H1 (cell line): ENCODE data around the gene WDCP. TPM values are rescaled to one million over a fixed set of nuclear protein-coding genes. Genes with fewer than 3 reads are reported as not detected.

Source experiments
- ATF2 ChIP-seq: IDR thresholded peaks from 2 replicates; pipeline ENCODE4 v1.6.1; 2012; ENCODE audit warnings: low read length, inconsistent platforms
- BACH1 ChIP-seq: IDR thresholded peaks from 2 replicates; pipeline ENCODE4 v1.6.1; 2012; ENCODE audit warnings: low read length, improper control_type of control experiment
- BCL11A ChIP-seq, 2 experiments: IDR thresholded peaks; one replicate each; pipeline ENCODE4 v1.6.1; 2011; ENCODE audit warnings: low read depth in 2 of 2, low read length in 2 of 2, mild to moderate bottlenecking in 2 of 2
- BRCA1 ChIP-seq: IDR thresholded peaks from 2 replicates; pipeline ENCODE4 v1.6.1; 2012; ENCODE audit warnings: low read depth, low read length, improper control_type of control experiment
- CBX5 ChIP-seq: fragments of 300-800, 300-1000 bp; sonication (generic); IDR thresholded peaks from 2 replicates; pipeline ENCODE4 v1.7.1; 2016; ENCODE audit warnings: antibody characterized with exemption, low read length, low read depth
- CBX8 ChIP-seq: fragments of 300-800, 300-1000 bp; sonication (generic); IDR thresholded peaks from 2 replicates; pipeline ENCODE4 v1.7.1; 2016; ENCODE audit warnings: low read depth, low read length, borderline replicate concordance
- CEBPB ChIP-seq: IDR thresholded peaks from 2 replicates; pipeline ENCODE4 v1.6.1; 2012; ENCODE audit warnings: low read depth, low read length
- CTBP2 ChIP-seq: IDR thresholded peaks from 2 replicates; pipeline ENCODE4 v1.7.0; 2011; ENCODE audit warnings: borderline replicate concordance, mild to moderate bottlenecking, moderate library complexity, mixed read lengths, low read length; ENCODE audit not compliant: insufficient read depth, insufficient read length
- CTCF ChIP-seq, 3 experiments: IDR thresholded peaks; 1 replicate in 2 of 3; 2 replicates in 1 of 3; pipeline versions ENCODE4 v1.5.1 to v1.6.1; 2011; ENCODE audit warnings: low read length in 3 of 3, mild to moderate bottlenecking in 3 of 3, inconsistent platforms in 2 of 3, low read depth in 1 of 3, moderate library complexity in 1 of 3; ENCODE audit not compliant: insufficient read depth in 1 of 3; ENCODE audit errors: control extremely low read depth in 1 of 3
- EP300 ChIP-seq, 2 experiments: IDR thresholded peaks; 1 replicate in 1 of 2; 2 replicates in 1 of 2; pipeline ENCODE4 v1.6.1; 2011 to 2012; ENCODE audit warnings: low read depth in 2 of 2, low read length in 2 of 2, mild to moderate bottlenecking in 2 of 2, borderline replicate concordance in 1 of 2, inconsistent platforms in 1 of 2, moderate library complexity in 1 of 2
- POU5F1 ChIP-seq: IDR thresholded peaks from 2 replicates; pipeline ENCODE4 v1.6.1; 2011; ENCODE audit warnings: low read depth, mild to moderate bottlenecking, low read length, moderate library complexity
- RAD21 ChIP-seq, 2 experiments: IDR thresholded peaks in 1 of 2; conservative IDR thresholded peaks in 1 of 2; 2 replicates each; pipeline ENCODE4 v1.6.1; 2011; ENCODE audit warnings: low read depth in 2 of 2, low read length in 2 of 2, improper control_type of control experiment in 1 of 2, inconsistent platforms in 1 of 2, mild to moderate bottlenecking in 1 of 2, moderate library complexity in 1 of 2
- RBBP5 ChIP-seq: IDR thresholded peaks from 2 replicates; pipeline ENCODE4 v1.7.1; 2012; ENCODE audit warnings: low read depth, mild to moderate bottlenecking, inconsistent platforms, low read length, moderate library complexity, borderline replicate concordance
- RNF2 ChIP-seq: fragments of 200-900, 300-1000 bp; sonication (generic); IDR thresholded peaks from 2 replicates; pipeline ENCODE4 v1.7.1; 2016; ENCODE audit warnings: borderline replicate concordance, low read depth, mild to moderate bottlenecking, antibody characterized with exemption, low read length; ENCODE audit not compliant: poor library complexity, severe bottlenecking; ENCODE audit errors: missing control alignments
- SAP30 ChIP-seq: fragments of 300-600 bp; sonication (generic); IDR thresholded peaks from 2 replicates; pipeline ENCODE4 v1.7.1; 2012; ENCODE audit warnings: low read length, moderate library complexity, mild to moderate bottlenecking, inconsistent platforms; ENCODE audit not compliant: insufficient read depth, insufficient replicate concordance
- TAF7 ChIP-seq: optimal IDR thresholded peaks from 2 replicates; pipeline ENCODE3; 2011; ENCODE audit warnings: low read depth, mild to moderate bottlenecking, inconsistent platforms, low read length, moderate library complexity, borderline replicate concordance
- TBP ChIP-seq: IDR thresholded peaks from 2 replicates; pipeline ENCODE4 v1.6.1; 2011; ENCODE audit warnings: low read depth, low read length, improper control_type of control experiment
- polyA plus RNA-seq, 7 experiments: library from polyadenylated mRNA; depleted of rRNA in 3 of 7; stranded (reverse) in 5 of 7; unstranded in 2 of 7; fragments of >200 nt in 5 of 7; fragments of 200-250 nt in 2 of 7; gene quantifications; 1 replicate in 5 of 7; 2 replicates in 1 of 7; 4 replicates in 1 of 7; pipeline versions ENCODE4 v1.2.1 to v1.2.3, GENCODE V29; 2011 to 2013; ENCODE audit warnings: missing spikeins in 2 of 7, mixed read lengths in 2 of 7
- total RNA-seq: library from RNA; stranded (reverse); fragmentation: NEBNext Ultra II Directional; extraction: Animal tissue kit (Norgen Biotek cat#: 25700); gene quantifications from 2 replicates; pipeline ENCODE4 v1.2.1, GENCODE V29; 2021

Gene WDCP
- total and polyA plus RNA-seq, 2 of the 8 experiments (the other 6 are each of a cell fraction or from before 2014, with no cell fraction given): 19.2 to 40.1 TPM

DNA sequence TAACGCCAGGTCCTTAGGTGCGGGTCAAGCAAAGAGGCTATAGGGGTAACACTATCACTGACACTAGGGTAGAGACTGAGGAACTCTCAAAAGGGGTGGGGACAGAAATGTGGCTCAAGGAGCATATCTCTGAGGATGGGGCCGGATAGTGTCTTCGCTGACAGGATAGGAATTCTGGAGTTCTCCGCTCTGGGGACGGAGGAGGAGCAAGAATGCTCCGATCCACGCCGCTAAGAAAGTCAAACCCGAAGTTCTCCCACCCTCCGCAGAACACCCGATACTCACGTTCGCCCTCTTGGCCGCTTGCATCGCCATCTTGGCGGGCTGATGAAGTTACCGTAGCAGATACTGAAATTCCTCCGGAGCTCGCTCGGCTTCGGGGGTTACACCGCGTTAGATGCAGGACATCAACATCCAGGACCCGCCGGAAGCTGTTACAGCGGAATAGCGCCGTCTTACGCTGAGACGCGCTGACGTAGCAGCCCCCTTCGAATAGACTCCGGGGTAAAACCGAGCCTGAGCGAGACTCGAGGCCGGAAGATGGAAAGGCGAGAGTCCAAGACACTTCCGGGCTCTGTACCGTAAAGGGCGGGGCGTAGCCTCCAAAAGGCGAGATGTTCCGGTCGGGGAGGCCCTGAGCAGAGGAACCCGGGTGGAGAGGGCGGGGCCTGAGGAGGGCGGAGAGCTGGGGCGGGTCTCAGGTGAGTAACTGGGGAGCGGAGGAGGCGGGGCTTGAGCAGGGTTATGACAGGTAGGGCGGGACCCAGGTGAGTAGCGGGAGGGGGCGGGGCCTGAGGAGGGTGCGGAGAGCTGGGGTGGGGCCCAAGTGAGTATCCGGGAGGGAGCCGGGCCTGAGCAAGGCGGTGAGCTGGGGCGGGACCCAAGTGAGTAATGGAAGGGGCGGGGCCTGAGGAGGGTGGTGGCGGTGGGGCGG is 29.0 kb upstream of the WDCP start, which contains the start of gene SF3B6 (continued):
- TF ChIP-seq CBX8 (no peak), CBX5 (no peak), EP300 (IDR thresholded peaks at IDR 0.05; ENCODE audit: borderline replicate concordance in 1 of 2, low read depth in 2 of 2, low read length in 2 of 2) (peak in 1 of 2 experiments; percentile 85; a peak in 1 of 3 replicates), RBBP5 (no peak; the same call in none of the 2 replicates), SAP30 (peak; percentile 83), CTCF (IDR thresholded peaks at IDR 0.05; ENCODE audit: control extremely low read depth in 1 of 3, insufficient read depth in 1 of 3, low read depth in 1 of 3, low read length in 3 of 3) (no peak), BACH1 (0 out of 2 replicates have a peak, but pooled peaks have one; percentile 12), RNF2 (no peak), BCL11A (IDR thresholded peaks at IDR 0.05; ENCODE audit: low read depth in 2 of 2, low read length in 2 of 2) (no peak), RAD21 (IDR thresholded peaks at IDR 0.05 in 1 of 2, conservative IDR thresholded peaks at IDR 0.05 in 1 of 2; ENCODE audit: low read depth in 2 of 2, low read length in 2 of 2) (peak in 1 of 2 experiments; percentile 17; a peak in 2 of 4 replicates), TBP (peak; percentile 86), BRCA1 (no peak; the same call in 1 of the 2 replicates), TAF7 (peak; percentile 73), CTBP2 (no peak), POU5F1 (no peak), CEBPB (no peak), ATF2 (peak; percentile 99)
